Stimulated activated CD8-positive, alpha-beta memory T cell treated with anti-CD3 and anti-CD28 coated beads, Interleukin-4, amount 100 ng/mL, for 24 hours (primary cell): ENCODE data around the gene PDZK1IP1.
A peak's percentile ranks its signal among the peaks of the same experiment; 100 is the strongest.
"Not testable (repeated sequence)": the region's sequence is repeated elsewhere in the genome, so short reads cannot be mapped to it uniquely, and the experiment has no call there.

ENCODE experiments used
- DNase-seq: peaks from one replicate; pipeline ENCODE4 v3.0.0-alpha.2; 2020; ENCODE audit warnings: low read depth

PDZK1IP1 gene

DNA sequence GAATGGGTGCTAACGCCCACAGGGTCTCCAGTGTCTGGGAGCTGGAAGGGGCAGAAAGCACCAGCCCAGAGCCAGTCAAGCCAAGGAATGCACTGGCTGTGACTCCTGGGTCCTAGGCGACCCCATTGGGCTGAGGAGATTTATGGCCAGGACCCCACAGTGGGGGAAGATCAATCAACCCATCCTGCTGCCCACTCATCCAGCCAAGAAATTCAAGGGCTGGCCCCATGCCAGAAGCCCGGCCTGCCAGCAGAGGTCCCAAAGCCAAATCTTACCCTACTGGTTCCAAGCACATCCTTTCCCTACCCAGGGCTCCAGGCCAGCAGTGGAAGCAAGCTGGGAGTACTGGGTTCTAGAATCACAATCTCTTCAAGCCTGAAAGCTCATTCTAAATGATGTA, 6.8 kb upstream of the PDZK1IP1 start:
- DNase-seq: no peak

DNA sequence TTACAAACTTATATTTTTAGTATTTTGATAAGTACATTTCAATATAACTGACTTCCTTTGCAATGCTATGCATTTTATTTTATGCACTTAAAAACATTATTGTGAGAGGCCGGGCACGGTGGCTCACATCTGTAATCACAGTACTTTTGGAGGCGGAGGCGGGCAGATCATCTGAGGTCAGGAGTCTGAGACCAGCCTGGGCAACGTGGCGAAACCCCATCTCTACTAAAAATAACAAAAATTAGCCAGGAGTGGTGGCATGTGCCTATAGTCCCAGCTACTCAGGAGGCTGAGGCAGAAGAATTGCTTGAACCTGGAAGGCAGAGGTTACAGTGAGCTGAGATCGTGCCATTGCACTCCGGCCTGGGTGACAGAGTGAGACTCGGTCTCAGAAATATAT, 6.1 kb upstream of the PDZK1IP1 start:
- DNase-seq: not testable (repeated sequence)

DNA sequence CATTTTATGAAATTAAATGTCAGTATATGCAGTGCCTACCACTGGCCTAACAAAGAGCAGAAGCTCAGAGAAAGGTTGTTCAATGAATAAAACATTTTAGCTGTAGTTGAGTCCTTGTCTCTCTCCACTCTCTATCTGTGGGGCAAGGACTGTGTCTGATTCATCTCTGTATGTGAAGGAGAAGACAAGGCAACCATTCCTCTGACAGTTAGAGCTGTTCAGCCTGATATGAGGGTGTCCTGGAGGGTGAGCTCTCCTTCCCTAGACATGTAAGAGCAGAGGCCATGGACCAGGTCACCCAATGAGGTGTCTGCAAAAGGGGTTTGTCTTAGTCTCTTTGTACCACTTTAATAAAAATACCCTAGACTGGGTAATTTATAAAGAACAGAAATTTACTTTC, 4.5 kb upstream of the PDZK1IP1 start:
- DNase-seq: no peak

DNA sequence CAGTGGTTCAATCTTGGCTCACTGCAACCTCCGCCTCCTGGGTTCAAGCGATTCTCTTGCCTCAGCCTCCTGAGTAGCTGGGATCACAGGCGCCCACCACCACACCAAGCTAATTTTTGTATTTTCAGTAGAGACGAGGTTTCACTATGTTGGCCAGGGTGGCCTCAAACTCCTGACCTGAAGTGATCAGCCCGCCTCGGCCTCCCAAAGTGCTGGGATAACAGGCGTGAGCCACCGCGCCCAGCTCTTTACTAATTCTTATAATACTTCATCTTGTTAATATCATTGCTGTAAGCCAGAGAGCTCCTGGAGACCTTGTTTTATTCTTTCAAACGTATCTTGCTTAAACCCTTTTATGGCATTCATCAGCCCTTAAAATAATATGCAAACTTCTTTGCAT, 3.7 kb upstream of the PDZK1IP1 start:
- not testable (repeated sequence) for DNase-seq

DNA sequence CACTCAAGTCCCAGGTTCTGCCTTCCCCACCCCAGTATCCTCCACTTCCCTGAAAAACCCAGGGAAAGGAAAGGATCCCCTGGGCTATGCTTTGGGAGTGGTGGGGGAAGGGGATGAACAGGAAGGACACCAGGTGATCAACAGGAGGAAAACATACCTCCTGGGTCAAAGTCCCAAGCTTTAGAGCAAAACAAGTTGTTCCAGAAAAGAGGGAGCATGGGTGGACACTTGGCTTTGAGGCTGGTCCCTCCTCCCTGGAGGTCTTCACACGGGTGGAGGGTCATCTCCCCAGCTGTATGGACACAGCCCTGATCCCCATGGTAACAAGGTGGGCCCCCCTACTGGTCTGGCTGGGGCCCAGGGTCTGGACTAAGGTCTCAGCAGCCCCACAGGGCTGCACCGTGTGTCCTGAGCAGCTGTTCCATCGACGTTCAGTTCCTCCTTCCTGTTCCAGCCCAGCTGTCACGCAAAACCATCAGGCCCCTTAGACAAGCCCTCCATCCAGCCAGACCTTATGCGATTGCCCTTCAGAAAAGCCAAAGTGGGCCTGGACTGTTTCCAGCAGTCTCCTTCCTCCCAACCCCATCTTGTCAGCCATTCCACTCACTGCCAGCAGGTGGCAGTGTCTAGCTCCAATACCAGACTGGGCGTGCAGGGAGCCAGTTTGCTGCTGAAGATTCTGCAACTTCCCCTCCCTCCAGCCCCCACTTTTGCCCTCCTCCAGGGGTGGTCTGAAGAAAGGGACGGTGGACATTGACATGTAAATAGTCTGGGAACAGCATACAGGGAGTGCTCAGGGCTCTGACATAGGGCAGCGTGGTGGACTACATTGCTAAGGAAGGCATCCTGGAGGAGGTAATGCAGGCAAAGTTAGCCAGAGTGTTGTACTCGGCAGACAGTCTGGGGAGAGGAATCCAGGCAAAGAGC, 2.9 kb upstream of the PDZK1IP1 start:
- DNase-seq: peak; percentile 39

DNA sequence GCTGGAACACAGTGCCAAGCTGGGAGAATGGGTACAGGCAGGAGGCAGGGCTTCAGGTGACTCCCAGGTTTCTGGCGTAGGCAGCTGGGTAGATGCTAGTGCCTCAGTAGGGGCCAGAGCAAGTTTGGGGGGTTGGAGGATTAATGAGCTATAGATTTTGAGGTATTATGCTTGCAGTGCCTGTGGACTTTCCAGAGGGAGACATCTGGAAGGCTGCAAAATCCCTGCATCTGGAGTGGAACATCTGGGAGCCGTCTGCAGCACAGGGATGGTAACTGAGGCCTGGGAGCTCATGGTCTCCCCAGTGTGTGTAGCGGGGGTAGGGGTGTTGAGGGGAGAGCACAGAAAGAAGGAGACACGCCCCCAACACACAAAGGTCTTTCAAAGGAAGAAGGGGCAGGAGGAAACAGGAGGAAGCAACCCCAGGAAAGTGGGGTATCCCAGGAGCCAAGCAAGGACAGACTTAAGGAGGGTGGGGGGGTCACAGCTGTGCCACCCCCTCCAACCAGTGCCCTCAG, 2.2 kb upstream of the PDZK1IP1 start:
- DNase-seq: no peak

DNA sequence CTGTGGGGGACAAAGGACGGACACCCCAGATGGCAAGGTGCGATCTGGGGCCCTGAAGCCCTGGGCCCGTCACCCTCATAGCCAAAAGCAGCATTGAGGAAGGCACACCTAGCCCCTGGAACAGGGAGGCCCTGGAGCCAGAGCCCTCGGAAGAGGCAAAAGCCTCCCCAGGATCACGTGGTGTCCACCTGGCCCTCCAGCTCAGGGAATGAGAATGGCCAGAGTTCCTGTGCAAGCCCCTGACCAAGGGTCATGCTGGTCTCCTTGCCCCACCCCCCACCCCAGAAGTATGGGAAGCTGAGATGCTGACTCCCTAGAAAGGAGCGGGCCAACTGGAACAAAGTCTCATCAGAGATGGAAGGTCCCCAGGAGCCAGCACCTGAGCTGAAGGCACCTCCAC, 1.0 kb upstream of the PDZK1IP1 start:
- no peak for DNase-seq

DNA sequence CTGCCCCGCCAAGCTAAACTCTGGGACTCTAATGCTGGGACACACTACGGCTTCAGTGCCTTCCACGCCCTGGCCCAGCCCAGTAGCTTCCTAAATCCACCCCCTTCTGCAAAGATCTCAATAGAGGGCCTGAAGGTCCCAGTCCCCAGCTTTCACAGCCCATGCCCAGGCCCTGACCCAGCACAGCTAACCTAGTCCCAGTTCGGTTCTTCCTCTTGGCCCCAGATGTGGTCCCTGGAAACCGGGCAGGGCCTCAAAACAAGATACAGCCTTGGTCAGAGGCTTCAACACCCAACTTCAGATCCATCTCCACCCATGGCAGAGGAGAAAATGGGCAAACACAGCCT, 646 bp upstream of the PDZK1IP1 start:
- no peak for DNase-seq

DNA sequence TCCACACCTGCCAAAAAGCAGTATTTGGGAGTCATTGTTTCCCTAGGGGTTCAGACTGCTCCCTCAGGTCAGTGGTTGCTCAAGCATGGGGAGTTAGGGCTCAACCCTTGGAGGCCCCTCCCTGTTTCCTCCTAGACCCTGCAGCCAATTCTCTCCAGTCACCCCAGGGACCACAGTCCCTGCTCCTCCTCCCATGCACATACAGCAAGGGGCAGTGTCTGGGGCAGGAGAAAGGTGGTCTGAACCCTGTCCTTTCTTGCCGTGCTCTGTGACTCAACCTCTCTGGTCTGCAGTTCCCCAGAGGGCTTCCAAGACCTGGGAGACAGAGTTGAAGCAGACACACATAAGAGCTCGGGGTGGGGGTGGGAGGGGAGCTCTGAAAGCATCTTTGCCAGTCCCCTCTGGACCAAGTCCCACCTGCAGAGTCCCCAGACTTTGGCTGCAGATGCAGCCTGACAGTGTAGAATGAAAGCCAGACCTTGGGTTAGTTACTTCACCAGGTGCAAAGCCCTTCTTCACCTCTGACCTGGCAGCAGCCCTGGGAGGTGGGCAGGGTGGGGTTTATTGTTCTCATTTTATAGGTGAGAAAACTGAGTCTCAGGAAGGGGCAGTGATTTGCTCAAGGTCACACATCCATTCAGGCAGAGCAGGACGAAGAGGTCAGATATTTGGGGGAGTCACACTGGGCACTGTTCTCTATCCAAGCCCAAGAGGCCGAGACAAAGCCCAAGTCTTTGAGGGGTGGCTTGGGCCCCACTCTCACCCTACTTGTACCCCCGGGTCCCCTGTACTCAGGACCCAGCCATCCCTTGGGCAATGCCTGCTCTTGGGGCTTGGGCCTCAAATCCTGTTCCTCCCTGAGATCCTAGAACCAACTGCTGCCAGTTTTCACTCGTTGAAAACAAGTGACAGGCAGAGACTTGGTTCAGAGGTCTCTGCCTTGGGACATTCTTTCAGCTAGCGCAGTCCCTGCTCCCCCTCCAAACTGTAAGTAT, 748 bp downstream of the PDZK1IP1 start:
- no peak for DNase-seq

DNA sequence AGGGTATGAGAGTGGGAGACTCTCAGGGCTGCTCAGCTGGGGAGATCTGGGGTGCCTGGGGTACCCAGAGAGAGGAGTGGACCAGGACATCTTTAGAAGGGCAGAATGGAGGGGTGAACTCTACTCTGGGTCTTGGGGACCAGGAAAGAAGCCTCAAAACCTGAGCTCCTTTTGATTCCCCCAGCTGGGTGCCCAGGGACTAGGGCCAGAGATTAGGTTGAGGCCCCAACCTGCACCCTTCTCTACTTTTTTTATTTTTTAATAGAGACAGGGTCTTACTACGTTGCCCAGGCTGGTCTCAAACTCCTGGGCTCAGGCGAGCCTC, 1.9 kb downstream of the PDZK1IP1 start:
- no peak for DNase-seq

DNA sequence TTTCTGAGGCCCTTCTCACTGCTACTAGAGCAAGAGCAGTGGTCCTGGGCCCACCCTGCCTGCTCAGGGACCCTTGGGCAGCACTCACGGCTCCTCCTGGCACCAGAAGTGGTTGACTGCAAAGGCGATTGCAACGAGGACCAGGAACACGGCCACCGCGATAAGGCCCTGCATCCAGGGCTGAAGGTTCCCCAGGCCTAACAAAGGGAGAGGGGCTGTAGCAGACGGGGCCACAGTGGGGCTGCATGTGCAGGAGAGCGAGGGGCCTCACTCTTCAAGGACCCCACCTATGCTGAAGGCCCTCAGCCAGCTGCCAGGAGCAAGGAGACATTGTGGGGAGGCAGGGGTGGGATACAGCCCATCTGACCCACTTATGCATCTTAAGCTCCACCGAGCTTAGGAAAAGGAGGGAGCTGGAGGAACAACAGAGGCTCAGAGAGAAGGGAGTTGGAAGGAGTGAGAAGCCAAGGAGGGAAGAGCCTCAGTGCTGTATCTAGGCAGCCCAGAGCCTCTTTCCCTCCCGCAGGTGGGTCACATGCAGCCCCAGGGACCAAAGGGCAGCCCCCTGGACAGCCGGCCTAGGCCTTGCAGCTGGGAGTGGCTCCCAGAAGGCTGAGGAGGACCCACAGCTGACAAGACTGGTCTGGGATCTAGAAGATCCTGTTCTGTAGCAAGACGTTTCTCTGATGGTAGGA, 2.5 kb downstream of the PDZK1IP1 start:
- no peak for DNase-seq

DNA sequence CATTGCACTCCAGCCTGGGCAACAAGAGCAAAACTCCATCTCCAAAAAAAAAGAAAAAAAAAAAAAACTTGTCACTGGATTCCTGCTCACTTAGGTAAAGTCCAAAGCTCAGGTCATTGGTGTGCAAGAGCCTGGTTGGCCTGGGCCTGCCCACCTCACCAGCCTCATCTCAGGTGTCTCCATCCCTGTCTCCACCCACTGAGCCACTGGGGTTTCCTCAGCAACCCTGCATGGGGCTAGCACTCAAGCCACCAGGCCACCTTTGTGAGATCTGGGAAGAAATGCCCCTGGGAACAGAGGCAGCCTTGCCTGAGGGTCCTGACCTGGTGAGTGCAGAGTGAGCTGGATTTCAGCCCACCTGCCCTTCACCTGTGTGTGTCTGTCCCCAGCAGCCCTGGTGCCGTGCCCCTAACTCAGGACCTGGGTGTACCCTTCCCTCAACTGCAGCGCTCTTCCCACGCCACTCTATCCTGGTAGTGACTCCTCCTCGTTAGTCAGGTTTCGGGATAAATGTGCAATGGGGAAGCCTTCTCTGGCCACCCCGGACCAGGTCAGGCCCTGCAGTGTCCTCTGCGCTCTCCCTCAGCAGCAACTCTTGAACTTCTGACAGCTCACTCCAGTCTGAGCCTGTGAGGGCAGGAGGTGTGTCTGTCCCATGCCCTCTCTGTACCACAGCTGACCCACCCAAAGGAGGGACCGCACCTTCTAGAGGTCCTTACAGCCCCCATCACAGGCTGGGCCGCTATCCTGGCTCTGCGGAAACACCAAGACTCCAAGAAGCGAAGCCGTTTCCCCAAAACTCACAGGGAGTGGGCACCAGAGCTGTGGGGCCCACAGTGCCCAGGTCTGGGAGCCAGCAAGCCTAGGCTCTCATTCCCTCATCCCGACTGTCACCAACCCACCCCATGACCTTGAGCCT, 3.3 kb downstream of the PDZK1IP1 start:
- no peak for DNase-seq

DNA sequence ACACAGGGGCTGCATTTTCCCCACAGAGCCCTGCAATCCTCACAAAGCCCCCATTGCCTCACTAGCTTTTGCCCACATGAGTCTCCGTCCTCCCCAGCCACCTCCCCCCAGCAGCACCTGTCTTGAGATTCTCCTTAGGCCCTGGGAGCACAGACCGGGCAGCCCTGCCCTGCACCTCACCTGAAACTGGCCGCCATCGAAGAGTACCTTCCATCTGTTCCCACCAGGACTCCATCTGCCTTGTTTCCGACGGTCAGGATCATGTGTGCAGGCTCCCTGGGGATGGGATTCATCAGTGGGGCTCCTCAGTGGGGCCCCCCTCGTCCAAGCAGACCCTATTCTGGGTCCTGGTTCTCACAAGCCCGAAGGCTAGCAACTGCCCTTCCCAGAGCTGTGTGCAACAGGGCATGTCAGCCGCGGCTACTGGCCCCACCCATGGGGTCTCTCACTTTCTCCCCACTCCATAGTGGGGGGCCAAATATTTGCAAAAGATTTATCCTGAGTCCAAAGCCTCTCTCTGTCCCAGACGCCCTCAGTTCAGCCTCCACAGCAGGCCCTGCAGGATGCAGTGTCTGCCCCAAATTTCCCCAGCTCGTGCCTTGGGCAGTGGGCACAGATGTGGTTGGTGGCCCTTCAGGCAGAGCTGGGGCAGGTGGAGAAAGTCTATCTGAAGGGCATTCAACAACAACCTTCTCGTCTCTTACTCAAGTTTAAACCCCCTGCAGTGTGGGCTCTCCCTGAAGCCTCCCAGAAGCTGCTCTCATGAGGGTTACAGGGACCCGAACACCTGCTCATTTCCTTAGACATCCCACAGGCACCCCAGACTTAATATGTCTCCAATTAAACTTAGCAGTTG, 4.8 kb downstream of the PDZK1IP1 start:
- DNase-seq: no peak

DNA sequence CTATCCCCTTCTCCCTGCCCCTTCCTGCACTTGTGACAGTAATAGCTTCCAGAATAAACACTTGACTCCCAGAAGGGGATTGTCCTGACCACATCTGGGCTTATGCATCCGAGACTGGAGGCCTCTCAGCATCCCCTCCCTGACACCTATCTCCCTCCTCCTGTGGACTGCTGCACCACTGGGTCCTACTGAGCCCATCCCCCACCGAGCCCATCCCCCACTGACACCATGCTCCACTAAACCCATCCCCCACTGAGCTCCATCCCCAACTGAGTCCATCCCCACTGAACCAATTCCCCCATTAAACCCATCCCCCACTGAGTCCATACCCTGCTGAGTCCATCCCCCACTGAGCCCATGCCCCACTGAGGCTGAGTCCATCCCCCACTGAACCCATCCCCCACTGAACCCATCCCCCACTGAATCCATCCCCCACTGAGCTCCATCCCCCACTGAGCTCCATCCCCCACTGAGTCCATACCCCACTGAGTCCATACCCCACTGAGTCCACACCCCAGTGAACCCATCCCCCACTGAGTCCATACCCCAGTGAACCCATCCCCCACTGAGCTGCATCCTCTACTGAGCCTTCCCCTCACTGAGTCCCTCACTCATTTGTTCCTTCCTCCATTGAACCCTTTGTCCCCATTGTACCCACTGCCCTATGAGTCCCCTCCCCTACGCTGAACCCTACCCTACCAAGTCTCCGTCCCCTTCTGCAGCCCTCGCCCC, 5.6 kb downstream of the PDZK1IP1 start:
- DNase-seq: no peak

DNA sequence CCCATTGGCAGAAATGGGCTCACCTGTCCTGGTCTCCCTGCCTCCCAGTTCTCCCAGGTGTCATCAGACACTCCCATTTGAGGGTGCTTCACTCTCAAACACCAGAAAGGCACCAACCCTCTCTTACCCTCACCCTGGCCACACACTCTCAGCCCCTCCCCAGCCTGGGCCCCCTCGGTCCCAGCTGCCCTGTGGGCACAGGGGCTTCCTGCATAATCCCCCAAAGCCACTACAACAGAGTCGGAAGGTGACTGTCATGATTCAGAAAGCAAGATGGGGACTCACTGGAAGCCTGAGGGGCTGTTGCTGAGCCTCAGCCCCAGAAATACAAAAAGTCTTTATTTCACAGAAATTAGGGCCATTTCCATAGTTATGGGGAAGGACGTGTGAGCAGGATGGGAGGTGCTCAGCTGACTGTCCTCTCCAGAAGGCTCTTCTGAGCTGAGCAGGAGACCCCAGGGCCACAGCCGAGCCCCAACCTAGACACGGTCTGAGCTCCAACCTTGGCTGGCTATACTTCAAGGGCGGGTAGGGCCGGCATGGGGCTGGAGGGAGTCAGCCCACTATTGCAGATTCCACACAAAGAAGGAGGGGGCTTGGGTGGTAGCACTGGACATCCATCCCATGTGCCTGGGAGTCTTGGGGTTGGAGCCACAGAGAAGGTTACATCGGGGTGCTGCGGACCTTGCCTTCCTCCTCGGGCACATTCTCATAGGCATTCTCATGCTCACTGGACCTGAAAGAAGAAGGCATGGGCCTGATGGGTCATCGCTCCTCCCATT, 6.3 kb downstream of the PDZK1IP1 start:
- DNase-seq: no peak

DNA sequence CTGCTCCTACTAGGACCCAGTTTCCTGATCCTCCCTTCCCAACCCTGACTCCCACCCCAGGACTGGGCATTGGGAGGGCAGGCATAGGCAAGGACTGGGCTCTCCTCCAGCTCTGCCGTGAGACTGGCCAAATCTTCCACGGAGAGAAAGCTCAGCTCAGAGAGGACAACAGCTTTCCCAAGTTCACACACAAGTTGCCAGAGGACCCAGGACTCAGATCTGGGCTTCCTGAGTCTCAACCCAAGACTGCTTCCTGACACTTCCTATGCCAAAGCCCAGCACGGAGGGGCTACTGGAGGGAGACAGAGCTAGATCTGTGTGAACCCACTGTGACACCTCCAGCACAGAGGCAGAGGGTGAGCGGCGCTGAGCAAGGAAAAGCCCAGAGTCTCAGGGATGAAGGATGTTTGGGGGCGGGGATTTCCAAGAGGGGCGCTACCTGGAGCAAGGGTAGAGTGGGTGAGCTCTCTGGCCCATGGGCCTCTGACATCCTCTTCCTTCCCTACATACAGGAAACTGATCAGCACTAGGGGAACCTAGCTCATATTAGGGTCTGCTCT, 7.1 kb downstream of the PDZK1IP1 start:
- DNase-seq: no peak

DNA sequence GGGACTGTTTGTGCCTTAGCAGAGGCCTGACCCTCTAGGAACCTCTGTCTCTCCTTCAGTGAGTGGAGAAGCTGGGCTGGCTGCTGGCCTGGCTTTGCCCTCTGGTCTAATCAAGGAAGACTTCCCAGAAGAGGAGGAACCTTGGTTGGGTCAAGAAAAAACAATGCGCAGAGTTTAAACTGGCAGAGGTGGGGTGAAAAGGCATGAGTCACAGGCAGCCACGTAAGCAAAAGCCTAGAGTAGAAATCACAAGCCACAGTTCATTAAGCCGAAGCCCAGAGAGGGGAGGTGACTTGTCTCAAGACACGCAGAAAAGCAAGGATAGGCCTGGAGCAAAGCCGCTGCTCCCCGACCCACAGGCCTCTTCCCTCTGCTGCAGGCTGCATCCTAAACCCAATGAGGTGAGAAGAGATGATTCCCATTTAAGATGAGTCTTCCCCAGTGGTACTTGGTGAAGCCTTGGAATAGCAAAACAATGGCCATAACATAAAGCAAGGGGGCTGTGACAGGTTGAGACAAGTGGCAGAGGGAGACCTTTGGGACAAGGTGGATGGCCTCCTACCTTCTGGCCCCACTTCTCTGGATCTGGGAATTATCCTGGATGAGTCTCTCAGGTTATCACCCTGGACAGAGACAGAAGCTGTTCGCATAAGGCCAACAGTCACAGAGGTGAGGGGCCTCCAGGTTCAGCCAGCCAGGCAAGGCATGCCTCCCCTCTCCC, 7.7 kb downstream of the PDZK1IP1 start:
- DNase-seq: no peak
